Loucy (cell line): ENCODE data around the gene STON2.

ENCODE experiments used
- EZH2phosphoT487 ChIP-seq: fragments of 200-600 bp; IDR thresholded peaks from 2 replicates; pipeline ENCODE4 v1.6.1; 2018; ENCODE audit warnings: antibody characterized with exemption, mild to moderate bottlenecking, moderate library complexity, borderline replicate concordance
- TF ChIP-seq, protein P1 (sequence below): fragments of 200-600 bp; sonication (generic); conservative IDR thresholded peaks from 2 replicates; pipeline ENCODE4 v1.5.1; 2014; ENCODE audit warnings: mild to moderate bottlenecking, antibody characterized with exemption, low read length

DNA sequence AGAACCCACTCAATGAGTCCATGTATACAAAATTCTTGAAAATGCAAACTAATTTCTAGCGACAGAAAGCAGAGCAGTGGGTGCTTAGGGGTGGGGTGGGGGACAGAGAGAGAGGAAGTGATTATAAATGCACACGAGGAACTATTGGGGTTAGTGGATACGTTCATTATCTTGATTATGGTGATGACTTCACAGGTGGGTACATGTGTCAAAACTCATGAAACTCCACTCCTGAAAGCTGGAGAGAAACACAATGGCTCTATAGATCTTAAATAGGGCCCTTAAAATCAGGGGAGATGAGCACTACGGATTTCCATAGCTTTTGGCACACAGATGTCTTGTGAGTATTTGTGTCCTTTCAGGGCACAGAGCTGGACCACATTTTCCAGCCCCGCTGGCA, 59.9 kb downstream of the STON2 start:
- TF ChIP-seq, protein P1, sequence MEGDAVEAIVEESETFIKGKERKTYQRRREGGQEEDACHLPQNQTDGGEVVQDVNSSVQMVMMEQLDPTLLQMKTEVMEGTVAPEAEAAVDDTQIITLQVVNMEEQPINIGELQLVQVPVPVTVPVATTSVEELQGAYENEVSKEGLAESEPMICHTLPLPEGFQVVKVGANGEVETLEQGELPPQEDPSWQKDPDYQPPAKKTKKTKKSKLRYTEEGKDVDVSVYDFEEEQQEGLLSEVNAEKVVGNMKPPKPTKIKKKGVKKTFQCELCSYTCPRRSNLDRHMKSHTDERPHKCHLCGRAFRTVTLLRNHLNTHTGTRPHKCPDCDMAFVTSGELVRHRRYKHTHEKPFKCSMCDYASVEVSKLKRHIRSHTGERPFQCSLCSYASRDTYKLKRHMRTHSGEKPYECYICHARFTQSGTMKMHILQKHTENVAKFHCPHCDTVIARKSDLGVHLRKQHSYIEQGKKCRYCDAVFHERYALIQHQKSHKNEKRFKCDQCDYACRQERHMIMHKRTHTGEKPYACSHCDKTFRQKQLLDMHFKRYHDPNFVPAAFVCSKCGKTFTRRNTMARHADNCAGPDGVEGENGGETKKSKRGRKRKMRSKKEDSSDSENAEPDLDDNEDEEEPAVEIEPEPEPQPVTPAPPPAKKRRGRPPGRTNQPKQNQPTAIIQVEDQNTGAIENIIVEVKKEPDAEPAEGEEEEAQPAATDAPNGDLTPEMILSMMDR, result no peak
- no peak for TF ChIP-seq EZH2phosphoT487
